ENCODE results near the gene CD55.

The CD55 gene

DNA sequence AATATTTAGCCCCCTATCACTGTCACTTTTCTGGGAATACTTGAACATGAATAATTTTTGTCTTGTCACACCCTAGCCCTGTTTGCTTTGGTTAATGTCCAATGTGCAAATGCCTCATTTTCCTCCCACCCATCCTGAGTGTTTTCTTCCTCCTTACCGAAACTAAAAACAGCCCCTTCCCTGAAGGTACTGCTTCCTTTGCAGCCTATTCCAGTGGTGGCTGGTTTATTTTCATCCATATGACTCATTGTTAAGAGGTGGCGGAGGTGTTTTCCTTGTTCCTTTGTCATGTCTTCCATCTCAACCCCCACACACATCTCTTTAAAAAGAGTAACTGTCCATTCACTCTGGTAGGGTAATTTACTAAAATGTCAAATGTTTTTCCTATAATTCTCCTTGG is 40.4 kb downstream of the CD55 start:
- DNase-seq = no peak

DNA sequence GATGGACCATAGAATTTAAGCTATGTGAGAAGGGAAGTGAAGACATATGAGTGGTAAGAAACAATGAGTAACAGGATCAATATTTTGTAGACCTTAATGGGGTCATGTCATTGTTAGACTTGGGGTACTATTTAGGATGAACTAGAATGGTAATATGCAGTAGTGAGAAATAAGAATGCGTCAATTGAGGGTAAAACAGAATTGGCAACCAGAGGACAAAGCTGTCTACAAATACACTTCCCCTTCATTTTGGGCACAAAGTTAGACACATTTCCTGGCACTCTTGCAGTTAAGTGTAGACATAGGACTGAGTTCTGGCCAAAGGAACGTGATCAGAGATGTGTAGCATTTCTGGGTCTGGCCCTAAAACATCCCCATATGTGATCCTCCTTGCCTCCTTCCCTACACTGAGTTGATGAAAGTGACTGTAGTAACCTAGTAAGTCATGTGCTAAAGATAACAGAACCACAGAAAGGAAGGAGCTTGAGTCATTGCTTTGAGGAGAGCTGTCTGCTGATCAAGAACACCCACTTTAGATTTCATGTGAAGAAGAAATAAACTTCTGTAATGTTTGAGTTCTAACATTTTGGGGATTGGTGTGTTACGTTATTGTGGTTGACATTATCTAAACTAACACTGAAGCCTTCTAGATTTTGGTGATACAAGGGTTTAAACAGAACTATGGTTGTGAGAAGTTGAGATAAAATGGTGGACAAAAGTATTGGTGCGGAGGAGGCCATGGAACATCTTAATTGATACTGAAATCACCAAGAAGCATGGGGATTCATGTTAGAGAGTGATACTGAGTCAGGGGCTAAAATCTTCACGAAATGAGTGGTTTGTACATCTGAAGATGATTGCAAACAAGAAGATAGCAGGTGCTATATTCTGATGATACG is 41.7 kb downstream of the CD55 start:
- DNase-seq = no peak

DNA sequence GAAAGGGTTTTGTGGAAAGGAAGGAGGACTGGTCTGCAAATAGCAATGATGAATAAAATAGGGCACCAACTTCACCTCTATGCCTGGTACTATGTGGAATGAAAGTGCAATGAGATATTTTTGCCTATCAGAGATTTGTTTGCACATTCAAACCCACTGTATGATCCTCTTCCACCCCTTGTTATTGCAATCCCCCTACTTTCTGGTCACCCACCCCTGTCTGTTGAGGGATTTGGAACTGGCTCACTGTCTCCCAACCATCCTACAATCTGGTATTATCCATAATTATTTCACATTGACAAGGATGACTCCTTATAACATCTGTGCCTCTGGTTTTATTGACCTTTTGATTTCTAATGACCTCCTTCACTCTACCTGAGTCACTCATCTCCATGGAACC is 42.4 kb downstream of the CD55 start:
- no peak for DNase-seq

DNA sequence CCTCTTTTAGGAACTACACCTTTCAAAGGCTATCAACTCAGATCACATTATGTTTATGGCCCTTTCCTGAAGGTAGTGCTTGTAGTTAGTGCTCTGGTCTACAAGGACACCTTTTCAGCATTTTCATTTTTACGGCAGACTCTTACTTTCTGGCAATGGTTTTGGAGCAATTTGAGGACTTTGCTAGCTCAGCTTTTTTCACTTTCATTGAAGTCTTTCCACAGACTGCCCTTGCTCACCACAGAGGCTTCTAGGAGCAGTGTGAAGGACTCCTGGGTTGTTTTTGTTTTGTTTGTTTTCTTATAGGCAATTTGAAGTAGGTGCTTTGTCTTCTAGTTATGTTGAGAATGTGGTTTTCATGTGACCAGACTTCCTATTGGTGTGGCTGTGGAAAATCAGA is 43.1 kb downstream of the CD55 start:
- DNase-seq = no peak

DNA sequence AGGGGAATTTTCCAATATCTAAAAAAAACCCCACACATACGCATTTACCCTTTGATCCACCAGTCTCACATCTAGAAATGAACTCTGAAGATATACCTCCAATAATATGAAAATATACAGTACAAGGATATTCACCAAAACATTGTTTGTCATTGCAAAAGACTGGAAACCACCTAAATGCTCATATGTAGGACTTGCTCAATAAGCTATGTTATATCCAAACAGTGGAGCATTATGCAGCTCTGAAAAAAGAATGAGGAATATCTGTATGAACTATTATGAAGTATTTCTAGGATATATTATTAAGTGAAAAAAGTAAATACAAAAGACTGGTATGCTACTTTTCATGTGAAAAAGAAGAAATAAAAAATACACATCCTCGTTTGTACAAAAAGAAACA is 43.6 kb downstream of the CD55 start:
- no peak for DNase-seq

DNA sequence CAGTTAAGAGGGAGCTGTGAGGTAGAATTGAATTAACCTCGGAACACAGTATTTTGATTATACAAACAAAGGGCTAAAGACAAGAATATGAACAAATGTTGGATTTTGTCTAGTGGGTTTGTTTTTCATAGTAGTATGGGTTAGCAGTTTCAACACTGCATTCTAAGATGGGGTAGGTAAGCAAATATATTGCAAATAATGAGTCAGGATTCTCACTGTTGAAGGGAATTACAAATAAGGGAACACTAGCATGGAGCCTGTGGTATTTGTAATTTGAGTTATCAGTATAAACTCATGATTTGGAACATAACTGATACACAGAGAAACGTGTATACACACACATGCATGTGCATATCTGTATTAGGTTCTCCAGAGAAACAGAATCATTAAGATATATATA is 44.5 kb downstream of the CD55 start:
- DNase-seq = no peak

DNA sequence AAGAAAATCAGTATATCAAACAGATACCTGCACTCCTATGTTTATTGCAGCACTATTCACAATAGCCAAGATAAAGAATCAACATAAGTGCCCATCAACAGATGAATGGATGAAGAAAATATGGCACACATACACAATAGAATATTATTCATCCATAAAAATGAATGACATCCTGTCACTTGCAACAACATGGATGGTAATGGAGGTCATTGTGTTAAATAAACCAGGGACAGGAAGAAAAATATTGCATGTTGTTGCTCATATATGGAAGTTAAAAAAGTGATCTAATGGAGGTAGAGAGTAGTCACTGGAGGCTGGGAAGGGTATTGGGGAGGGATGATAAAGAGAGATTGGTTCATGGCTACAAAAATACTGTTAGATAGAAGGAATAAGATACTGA is 67.2 kb downstream of the CD55 start:
- DNase-seq = no peak

DNA sequence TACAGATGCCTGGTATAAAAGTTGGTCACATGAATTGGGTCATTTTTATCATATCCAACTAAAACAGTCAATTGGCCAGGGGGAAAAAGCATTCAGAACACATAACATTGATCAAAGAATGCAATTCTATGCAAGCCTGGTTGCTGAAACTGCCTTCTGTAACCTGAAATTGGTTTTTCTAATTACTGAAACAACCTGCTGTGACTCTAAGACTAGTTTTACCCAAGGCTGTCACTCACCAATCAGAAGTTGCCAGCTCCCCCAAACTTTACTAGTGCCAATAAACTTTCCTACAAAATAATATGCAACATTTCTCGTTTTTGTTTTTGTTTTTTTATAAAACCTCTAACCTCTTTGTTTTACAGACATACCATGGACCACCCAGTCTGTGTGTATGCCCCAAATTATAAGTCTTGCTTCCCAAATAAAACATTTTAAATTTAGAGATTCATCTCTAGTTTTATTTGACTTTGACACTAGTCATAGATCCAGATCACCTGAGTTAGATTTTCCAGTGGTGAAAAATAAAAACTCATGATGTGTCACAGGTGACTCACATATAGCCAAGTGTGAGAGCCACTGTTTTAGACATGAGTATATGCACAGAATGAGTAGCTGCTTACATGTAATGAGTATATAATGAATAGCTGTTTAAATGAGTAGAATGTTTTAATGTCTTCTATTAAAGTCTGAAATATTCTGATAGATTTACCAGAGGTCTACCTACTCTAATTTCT is 68.4 kb downstream of the CD55 start:
- DNase-seq = no peak

DNA sequence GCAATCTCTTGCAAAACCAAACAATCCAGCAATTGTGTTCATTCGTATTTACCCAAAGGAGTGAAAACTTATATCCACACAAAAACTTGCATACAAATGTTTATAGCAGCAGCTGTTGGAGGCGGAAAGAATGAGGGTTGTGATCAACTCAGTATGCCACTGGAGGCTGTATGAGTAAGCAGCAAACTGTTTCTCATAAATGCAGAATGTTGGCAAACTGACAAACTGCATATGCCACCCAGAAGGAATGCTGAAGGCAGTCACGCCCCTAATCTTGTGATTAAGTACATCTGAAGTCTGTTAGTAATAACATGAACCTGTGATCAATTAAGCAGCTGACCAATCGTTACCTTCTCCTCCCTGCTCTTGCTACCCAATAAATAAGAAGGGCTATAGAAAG is 72.1 kb downstream of the CD55 start:
- DNase-seq = no peak

DNA sequence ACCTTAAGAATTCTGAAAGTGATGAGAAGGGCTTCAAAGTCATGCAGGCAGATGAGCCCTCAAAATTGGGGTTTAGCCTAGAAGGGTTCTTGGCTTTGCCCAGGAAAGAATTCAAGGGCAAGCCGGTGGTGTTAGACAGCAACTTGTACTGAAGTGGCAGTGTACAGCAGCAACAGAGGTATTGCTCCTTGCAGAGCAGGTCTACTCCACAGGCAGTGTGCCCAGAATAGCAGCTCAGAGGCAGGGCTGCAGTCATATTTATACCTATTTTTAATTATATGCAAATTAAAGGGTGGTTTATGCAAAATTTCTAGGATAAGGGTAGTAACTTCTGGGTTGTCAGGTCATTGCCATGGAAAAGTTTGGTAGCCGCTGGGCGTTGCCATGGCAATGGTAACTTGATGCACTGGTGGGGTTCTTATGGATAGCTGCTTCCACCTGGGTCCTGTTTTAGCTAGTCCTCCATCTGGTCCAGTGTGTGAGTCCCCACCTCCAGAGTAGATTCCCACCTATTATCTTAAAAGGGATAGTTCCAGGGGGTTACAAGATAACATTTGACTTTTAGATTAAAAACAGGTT is 74.8 kb downstream of the CD55 start:
- no peak for DNase-seq

DNA sequence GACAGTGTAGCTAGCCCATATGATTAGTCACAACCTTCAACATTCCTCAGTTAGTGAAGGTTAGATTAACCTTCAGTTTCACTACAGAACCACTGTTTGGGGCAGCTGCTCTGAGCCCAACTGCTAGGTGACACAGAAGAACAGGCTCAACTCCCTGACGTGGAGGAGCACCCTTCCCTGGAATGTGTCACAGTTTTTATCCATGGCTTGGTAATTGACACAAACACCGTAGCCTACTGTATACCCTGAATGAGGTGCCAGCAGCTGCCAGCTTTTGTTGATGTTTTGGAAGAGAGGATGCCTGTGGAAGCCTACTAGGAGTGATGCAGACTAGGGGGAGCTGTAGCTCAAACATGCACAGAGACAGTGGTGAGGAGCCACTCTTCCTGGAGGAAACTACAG is 76.0 kb downstream of the CD55 start:
- no peak for DNase-seq

DNA sequence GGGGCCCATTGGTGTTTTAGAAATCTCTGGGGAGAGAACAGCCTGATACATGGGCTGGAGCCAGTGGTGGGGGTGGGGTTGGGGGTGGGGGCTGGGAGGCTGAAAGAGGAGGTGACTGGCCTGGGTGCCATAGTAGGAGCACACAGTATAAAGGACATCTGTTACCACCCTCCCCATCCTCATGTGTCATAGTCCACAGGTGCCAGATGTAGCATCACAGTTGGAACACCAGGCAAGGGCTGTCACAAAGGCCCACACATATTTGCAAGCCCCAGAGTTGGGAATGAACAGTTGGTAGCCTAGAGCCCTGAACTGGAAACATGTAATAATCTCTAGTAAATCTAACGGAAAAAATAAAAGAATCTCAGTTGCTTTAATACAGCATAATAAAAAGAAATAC is 77.5 kb downstream of the CD55 start:
- no peak for DNase-seq

DNA sequence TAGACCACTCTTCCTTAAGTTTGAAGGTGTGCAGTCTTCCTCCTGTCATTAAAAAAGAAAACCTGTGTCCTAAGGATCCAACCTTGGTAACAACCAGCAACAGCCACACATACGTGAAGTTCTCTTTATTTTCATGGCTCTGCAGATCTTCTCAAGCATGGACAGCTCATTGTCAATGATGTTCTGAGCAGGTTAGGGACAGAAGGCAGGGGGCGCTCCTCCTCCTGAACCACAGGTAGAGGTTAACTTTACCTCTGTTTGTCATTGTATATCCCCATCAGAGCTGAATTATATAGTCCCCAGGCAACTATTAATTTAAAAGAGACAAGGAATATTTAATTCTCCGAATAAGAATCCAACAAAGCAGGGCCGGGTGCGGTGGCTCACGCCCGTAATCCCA is 80.1 kb downstream of the CD55 start:
- no peak for DNase-seq

DNA sequence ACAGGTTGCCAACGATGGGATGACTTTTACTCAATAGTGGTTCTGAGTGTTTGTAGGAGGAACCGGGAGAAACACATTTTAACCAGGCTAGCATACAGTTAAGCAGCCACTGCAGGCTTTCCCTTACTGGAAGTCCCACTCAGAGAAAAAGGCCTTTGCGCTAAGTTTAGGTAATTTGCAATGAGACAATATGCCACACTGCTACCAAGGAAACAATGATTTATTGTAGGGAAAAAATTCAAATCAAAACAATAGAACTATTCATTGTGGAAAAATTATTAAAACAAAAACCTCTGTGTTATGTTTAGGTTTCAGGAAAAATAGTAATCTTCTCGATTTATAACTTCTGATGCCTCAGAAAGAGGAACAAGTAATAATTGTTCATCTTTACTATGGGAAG is 81.3 kb downstream of the CD55 start:
- no peak for DNase-seq

DNA sequence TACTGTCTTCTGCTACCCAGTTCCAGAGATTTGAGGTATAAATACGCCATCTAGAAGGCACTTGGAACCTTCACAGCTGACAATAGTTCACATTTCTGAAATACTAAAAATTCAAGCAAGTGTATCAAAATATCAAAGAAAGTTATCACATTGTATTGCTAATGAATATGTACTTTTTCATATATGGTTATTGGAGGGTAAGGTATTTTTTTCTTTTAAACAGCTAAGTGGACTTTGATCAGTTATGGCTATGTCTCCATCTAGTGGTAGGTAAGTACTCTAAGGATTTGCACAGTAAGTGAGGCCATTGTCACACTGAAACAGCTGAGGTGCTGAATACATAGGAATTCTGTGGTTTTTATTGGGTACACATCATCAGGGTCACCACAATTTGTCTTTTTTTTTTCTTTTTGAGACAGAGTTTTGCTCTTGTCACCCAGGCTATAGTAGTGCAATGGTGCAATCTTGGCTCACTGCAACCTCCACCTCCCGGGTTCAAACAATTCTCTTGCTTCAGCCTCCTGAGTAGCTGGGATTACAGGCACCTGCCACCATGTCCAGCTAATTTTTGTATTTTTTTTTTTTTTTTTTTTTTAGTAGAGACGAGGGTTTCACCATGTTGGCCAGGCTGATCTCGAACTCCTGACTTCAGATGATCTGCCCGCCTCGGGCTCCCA is 83.5 kb downstream of the CD55 start:
- DNase-seq = peak; percentile 28

DNA sequence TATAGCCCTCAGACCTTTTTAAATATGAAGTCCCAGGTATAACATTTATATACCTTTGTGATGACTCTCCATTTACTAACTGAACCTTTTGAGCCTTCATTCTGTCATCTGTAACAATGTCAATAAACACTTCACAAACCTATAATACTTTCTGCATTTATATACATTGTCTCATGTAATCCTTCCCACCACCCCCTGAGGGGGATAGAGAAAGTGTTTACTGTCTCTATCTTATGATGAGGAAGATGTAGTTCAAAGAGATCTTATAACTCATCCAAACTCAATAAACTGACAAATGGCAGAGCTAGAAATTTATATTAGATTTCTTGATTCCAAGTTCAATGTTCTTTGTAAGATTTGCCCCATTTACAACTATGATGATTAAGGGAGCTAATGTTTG is 84.3 kb downstream of the CD55 start:
- DNase-seq = no peak

DNA sequence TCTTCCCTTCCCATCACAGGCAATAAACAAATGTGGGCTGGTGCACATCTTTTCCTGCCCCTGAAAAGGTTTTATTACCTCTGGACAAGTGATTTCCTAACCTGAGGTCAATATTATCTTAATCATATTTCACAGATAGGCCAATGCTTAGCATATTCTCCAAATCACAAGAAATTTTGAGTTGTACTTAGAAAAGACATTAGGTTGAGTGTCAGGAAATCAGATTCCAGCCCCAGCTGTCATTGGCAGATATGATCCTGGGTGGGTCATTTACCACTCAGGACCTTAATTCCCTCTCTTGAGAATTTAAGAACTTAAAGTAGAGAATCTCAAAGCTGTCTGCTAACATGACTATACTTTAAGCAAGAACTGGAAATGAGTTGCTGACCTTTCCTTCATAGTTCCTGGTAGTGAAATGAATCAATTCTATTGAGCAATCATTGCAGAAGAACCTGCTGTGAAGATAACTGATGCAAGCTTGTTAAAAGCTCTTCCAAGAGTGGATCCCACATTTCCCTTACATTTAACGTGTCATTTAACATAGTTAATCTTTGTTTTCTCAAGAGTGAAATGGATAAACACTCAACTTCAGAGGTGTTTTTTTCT is 86.3 kb downstream of the CD55 start:
- no peak for DNase-seq

Measured in right kidney (tissue), 1 donor.